GM19467 (cell line): ENCODE results near the gene LRIG1.
A peak's percentile ranks its signal among the peaks of the same experiment; 100 is the strongest.

Experiments
- ATAC-seq: cut with Tn5 transposase; IDR thresholded peaks from one replicate; pipeline ENCODE4 v1.9.1; 2021; ENCODE audit warnings: mild to moderate bottlenecking, moderate library complexity; ENCODE audit not compliant: unreplicated experiment

Gene LRIG1

GRCh38 chr3:66504850-66505641 is 4.2 kb upstream of the LRIG1 start:
- ATAC-seq, result no peak

- ATAC-seq, result no peak
Measured at GRCh38 chr3:66502981-66503380, 2.2 kb upstream of the LRIG1 start.

DNA sequence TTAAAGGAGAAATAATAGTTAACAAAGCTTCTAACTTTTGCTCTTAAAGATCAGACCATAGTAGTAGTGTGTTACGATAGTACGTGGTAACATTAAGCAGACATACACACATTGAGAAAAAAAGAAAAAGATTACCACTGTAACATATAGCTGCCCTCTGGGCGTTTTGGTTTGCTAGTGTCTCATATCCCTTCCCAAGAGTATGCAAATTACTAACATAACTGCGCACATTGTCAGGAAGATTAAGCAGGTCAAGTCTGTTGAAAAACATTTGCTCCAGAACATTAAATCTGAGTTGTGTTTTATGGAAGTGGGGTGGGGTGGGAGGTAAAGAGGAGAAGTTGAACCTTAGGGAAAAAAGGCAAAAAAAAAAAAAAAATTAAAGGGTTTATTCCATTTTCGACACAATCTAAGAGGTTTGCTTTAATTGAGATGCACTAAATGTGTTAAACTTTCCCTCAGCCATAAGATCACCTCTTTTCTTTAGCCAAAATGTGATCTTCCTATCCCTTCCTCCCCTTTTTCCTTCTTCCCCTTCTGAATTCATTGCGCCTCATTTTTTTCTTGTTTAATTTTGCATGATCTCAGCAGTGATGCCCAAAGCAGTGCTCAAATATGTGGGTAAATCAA is 1.5 kb upstream of the LRIG1 start:
- ATAC-seq, result no peak

- ATAC-seq, result no peak
Measured at GRCh38 chr3:66501483-66502244, 842 bp upstream of the LRIG1 start.

DNA sequence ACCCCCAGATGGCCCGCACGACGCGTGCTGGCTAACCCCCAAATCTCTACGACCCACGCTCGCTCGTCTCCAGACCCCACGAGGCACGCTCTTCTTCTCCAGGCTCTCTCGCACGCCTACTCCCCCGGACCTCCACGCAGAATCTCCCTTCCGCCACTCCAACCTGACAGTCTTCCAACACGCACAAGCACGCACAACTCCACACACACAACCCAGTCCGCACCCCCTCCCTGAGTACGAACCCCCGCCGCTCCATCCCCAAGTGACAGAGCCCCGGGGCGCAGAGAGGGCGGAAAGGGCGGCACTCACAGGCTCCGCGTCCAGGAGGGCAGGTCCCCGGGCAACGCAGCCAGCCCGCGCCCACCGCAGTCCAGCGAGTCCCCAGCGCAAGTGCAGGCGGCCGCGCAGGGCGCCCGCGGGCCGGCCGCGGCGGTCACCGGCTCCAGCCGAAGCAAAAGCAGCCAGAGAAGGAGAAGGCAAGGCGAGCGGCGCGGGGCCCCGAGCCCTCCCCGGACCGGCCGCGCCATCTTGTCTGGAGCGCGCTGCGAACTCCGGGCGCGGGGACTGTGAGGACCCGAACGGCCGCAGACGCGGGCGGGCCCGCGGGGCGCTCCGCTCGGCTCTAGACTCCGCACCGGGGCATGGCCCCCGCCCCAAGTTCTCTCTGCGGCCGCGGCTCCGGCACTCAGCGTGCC is 794 bp downstream of the LRIG1 start:
- ATAC-seq, result peak; percentile 14

- ATAC-seq, result no peak
Measured at GRCh38 chr3:66498687-66499621, 1.9 kb downstream of the LRIG1 start.

DNA sequence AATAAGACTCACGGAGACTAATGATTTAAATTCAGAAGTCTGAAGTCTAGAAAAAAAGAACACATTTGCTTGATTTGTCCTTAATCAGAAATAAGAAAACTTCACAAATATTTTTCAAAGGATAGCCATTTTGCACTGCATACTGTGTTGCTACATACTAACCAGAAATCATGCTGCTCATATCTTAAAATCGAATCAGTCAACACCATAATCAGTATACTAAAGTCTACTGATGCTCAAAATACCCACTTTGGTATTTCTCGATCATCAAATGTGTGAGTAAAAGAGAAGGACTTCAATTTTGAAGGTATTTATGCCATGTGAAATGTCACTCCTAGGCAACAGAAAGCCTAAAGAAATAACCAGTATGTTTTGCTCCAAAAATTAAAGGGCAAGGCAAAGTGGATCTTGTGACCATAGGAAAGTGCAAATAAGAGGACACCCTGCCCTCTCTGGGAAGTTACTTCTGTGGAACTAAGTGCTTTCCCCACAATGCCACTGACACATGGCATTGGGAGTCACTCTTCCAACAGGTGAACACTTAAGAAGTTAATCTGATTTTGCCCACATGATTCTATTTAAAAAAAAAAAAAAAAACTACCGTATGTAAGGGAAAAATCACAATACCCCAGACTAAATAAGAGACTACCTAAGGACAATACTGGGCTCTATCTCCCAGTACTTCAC is 2.7 kb downstream of the LRIG1 start:
- no peak for ATAC-seq

DNA sequence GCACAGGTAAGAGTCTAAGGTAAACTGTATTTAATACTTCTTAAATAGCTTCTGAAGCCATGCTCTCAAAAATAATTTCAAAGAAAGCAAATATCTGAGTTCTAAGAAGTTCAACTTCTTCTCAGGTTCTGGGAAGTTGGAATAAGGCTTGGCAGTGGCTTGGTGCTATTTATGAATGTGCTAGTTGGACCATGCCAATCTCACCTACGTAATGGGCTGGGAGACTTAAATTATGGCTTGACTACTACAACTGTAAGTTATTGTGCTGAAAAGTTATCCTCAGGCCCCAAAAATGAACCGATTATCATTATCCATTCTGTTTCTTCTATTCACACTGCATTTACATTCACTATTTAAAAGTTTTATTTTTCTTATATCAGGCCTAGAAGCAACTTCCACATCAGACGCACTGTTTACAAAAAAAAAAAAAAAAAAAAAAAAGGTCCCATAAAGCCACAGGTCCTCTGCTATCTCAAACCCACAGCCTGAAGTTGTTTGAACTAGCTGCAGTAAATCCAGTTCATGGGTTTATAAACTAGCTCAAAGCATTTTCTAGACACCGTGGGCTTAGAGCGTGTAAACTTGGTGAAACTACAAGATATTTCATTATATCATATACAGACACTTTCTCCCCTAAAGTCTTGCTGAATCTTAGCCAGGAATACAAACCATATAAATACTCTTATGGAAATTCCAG is 3.4 kb downstream of the LRIG1 start:
- ATAC-seq, result no peak

DNA sequence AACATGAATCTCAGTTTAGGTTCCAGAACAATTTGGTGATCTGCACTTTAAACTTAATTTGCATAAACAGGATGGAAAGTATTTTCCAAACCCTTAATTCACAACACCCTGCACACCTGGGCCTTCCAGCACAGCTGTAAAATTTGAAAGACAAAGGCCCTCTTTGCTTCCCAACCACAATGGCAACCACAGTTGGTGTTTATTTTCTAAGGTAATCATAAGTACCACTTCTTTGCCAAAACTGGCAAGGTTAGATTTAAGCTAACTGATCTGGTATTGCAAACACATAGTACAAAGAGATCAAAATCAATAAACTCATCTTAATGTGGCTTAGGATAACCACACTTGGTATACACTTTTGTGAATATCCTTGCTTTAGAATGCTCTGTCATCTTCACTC is 4.1 kb downstream of the LRIG1 start:
- no peak for ATAC-seq

GRCh38 chr3:66496301-66496700 is 4.5 kb downstream of the LRIG1 start:
- no peak for ATAC-seq

GRCh38 chr3:66495668-66496045 is 5.2 kb downstream of the LRIG1 start:
- ATAC-seq, result no peak

DNA sequence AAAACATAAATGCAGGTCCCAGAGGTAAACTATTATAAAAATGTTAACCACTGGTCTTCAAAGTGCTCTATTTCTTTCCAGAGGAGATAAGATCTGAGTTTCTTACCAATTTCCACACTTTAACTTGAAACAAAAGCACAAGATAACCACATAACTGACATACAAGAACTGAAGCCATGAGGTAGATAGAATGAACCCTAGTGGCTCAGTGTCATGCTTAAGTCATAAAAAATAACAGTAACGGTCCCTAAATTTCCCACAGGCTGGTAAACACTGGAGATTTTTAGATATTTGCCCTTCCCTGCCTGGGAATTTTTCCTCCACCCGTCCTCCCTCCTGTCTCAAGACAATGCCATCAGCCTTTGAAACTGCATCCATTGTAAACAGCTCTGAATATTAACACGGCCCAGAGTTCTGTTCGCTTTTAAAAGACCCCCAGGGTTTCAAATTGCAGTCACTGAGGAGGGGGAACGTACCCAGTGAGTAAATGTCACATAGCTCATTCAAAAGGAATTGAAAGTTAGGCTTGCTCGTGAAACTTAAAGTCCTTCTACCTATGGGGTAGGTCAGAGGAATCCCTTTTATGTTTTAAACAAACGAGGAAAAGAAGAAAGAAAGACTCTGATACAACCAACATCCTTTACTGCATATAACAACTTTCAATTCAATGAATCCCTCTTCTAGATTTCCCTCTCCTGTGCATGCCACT is 5.7 kb downstream of the LRIG1 start:
- no peak for ATAC-seq

DNA sequence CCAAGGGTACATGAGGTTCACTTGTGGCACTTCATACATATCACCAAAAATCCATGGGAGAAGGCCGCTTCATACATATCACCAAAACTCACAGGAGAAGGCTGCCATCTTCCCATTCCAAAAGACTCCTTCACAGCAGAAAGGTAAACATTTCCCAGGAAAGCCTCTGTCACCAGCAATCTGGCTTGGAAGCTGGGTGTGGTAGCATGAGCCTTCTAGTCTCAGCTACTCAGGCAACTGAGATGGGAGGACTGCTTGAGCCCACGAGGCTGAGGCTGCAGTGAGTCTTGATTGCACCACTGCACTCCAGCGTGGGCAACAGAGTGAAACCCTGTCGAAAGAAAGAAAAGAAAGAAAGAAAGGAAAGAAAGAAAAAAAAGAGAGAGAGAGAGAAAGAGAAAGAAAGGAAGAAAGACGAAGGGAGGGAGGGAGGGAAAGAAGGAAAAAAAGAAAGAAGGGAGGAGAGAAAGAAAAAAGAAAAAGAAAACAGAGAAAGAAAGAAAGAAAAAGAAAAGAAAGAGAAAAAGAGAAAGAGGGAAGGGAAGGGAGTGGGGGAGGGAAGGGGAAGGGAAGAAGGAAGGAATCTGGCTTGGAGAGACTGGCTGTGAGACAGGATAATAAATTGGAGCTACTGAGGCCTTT is 7.2 kb downstream of the LRIG1 start:
- ATAC-seq, result no peak

GRCh38 chr3:66492672-66493071 is 8.2 kb downstream of the LRIG1 start:
- ATAC-seq, result no peak

GRCh38 chr3:66492071-66492470 is 8.8 kb downstream of the LRIG1 start:
- no peak for ATAC-seq

- no peak for ATAC-seq
Measured at GRCh38 chr3:66490984-66491383, 9.8 kb downstream of the LRIG1 start.

DNA sequence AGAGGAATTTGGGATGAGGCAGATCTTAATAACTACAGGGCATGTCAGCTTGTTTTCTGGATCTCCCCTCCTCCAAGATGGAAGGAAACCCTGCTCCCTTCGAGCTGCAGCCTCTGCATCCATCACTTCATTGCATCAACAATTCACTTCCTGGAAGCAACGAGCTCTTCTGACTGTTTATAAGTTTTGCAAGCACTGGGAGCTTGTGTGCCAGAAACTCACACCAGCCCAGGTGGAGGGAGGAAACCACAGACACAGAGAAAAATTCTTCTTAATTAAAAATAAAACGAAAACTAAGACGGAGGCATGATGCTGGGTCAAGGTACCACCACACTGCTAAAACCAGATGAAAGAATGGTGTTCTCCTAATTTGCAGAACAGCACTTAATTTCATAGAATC is 10.6 kb downstream of the LRIG1 start:
- peak; percentile 58 for ATAC-seq

GRCh38 chr3:66489581-66489980 is 11.2 kb downstream of the LRIG1 start:
- ATAC-seq, result no peak
